ENCODE results near the gene MCUB.

The MCUB gene

GRCh38 chr4:109723110-109723509 lies 163.1 kb downstream of the MCUB start:
- H3K9me3 ChIP-seq (ENCODE audit: control insufficient read depth, low read length), result no peaks in the 10 kb centered on the region
- no peaks in the 10 kb centered on the region for H3K27me3 ChIP-seq (ENCODE audit: control insufficient read depth, insufficient read depth, low read length)
- no peaks in the 10 kb centered on the region for H3K36me3 ChIP-seq (ENCODE audit: control insufficient read depth, insufficient read depth, low read length)
- H3K9ac ChIP-seq (ENCODE audit: low read length), result no peak overlapping the region
- no peaks in the 10 kb centered on the region for H3K4me1 ChIP-seq (ENCODE audit: control insufficient read depth, insufficient read depth, low read length)
- H3K4me3 ChIP-seq (ENCODE audit: low read length), result no peak overlapping the region

GRCh38 chr4:109728385-109728784 lies 168.3 kb downstream of the MCUB start:
- Histone ChIP-seq H3K9ac (ENCODE audit: low read length) (no peak overlapping the region), H3K27me3 (ENCODE audit: control insufficient read depth, insufficient read depth, low read length) (no peaks in the 10 kb centered on the region), H3K4me1 (ENCODE audit: control insufficient read depth, insufficient read depth, low read length) (no peaks in the 10 kb centered on the region), H3K36me3 (ENCODE audit: control insufficient read depth, insufficient read depth, low read length) (no peaks in the 10 kb centered on the region), H3K9me3 (ENCODE audit: control insufficient read depth, low read length) (no peaks in the 10 kb centered on the region), H3K4me3 (ENCODE audit: low read length) (peak overlapping the region; percentile 75)

GRCh38 chr4:109729117-109729717 lies 169.2 kb downstream of the MCUB start:
- peak overlapping the region; percentile 78 for H3K9ac ChIP-seq (ENCODE audit: low read length)
- H3K36me3 ChIP-seq (ENCODE audit: control insufficient read depth, insufficient read depth, low read length), result no peaks in the 10 kb centered on the region
- peak overlapping the region; percentile 75 for H3K4me3 ChIP-seq (ENCODE audit: low read length)
- H3K9me3 ChIP-seq (ENCODE audit: control insufficient read depth, low read length), result no peaks in the 10 kb centered on the region
- no peaks in the 10 kb centered on the region for H3K27me3 ChIP-seq (ENCODE audit: control insufficient read depth, insufficient read depth, low read length)
- no peaks in the 10 kb centered on the region for H3K4me1 ChIP-seq (ENCODE audit: control insufficient read depth, insufficient read depth, low read length)

- Histone ChIP-seq H3K9me3 (ENCODE audit: control insufficient read depth, low read length) (no peaks in the 10 kb centered on the region), H3K4me3 (ENCODE audit: low read length) (peak within 1 kb of the TSS; percentile 97), H3K27me3 (ENCODE audit: control insufficient read depth, insufficient read depth, low read length) (no peaks in the 10 kb centered on the region), H3K36me3 (ENCODE audit: control insufficient read depth, insufficient read depth, low read length) (no peaks in the 10 kb centered on the region), H3K4me1 (ENCODE audit: control insufficient read depth, insufficient read depth, low read length) (no peaks in the 10 kb centered on the region), H3K9ac (ENCODE audit: low read length) (peak within 1 kb of the TSS; percentile 87)
These were observed 169.9 kb downstream of the MCUB start, which contains the start of gene PLA2G12A for GRCh38 chr4:109729718-109730618. TSS of gene PLA2G12A (minus strand) at chr4:109730070. CDS start at chr4:109729809, 261 bp downstream.

- Histone ChIP-seq H3K4me1 (ENCODE audit: control insufficient read depth, insufficient read depth, low read length) (no peaks in the 10 kb centered on the region), H3K9me3 (ENCODE audit: control insufficient read depth, low read length) (no peaks in the 10 kb centered on the region), H3K9ac (ENCODE audit: low read length) (peak overlapping the region; percentile 87), H3K4me3 (ENCODE audit: low read length) (peak overlapping the region; percentile 97), H3K36me3 (ENCODE audit: control insufficient read depth, insufficient read depth, low read length) (no peaks in the 10 kb centered on the region), H3K27me3 (ENCODE audit: control insufficient read depth, insufficient read depth, low read length) (no peaks in the 10 kb centered on the region)
These were observed 170.8 kb downstream of the MCUB start for GRCh38 chr4:109730619-109731545.

GRCh38 chr4:109733728-109734127 lies 173.7 kb downstream of the MCUB start:
- Histone ChIP-seq H3K9ac (ENCODE audit: low read length) (no peak overlapping the region), H3K27me3 (ENCODE audit: control insufficient read depth, insufficient read depth, low read length) (no peaks in the 10 kb centered on the region), H3K4me3 (ENCODE audit: low read length) (no peak overlapping the region), H3K36me3 (ENCODE audit: control insufficient read depth, insufficient read depth, low read length) (no peaks in the 10 kb centered on the region), H3K9me3 (ENCODE audit: control insufficient read depth, low read length) (no peaks in the 10 kb centered on the region), H3K4me1 (ENCODE audit: control insufficient read depth, insufficient read depth, low read length) (no peaks in the 10 kb centered on the region)

- Histone ChIP-seq H3K27me3 (ENCODE audit: control insufficient read depth, insufficient read depth, low read length) (no peaks in the 10 kb centered on the region), H3K36me3 (ENCODE audit: control insufficient read depth, insufficient read depth, low read length) (no peaks in the 10 kb centered on the region), H3K4me1 (ENCODE audit: control insufficient read depth, insufficient read depth, low read length) (no peaks in the 10 kb centered on the region), H3K9ac (ENCODE audit: low read length) (no peak overlapping the region), H3K9me3 (ENCODE audit: control insufficient read depth, low read length) (no peaks in the 10 kb centered on the region), H3K4me3 (ENCODE audit: low read length) (no peak overlapping the region)
These were observed 175.7 kb downstream of the MCUB start for GRCh38 chr4:109735566-109736365.
